ENCODE measurements around the gene ATP11B. TPM values are rescaled to one million over a fixed set of nuclear protein-coding genes. Genes with fewer than 3 reads are reported as not detected.

The ATP11B gene
- total RNA-seq, 1 donor from 2014 or later: 59.0 TPM

GRCh38 chr3:182807061-182807460 is 13.8 kb downstream of the ATP11B start:
- Histone ChIP-seq H3K36me3 (no peaks in the 10 kb centered on the region), H3K27ac (no peak overlapping the region), H3K79me2 (ENCODE audit: low read depth) (peaks cover 59% of the 10 kb centered on the region), H3K27me3 (no peaks in the 10 kb centered on the region), H3K9me3 (ENCODE audit: low read depth) (no peaks in the 10 kb centered on the region), H3K4me3 (no peak overlapping the region), H3K4me1 (peaks cover 8% of the 10 kb centered on the region), H3K9ac (no peak overlapping the region), H4K20me1 (ENCODE audit: low read depth) (peaks cover 3% of the 10 kb centered on the region), H2AFZ (replicated peaks) (no peak overlapping the region), H3F3A (ENCODE audit: low read depth) (peaks cover 4% of the 10 kb centered on the region), H3K4me2 (no peak overlapping the region)
- H3K4me3 Mint-ChIP-seq: no peak overlapping the region
- no peak overlapping the region for H3K27ac Mint-ChIP-seq
- peaks cover 5% of the 10 kb centered on the region for H3K36me3 Mint-ChIP-seq
- no peaks in the 10 kb centered on the region for H3K27me3 Mint-ChIP-seq (ENCODE audit: insufficient read depth, low read depth)
- TF ChIP-seq EZH2phosphoT487 (IDR thresholded peaks at IDR 0.05) (no peak), CTCF (IDR thresholded peaks at IDR 0.05) (no peak), EZH2 (IDR thresholded peaks at IDR 0.05) (no peak)
- no peaks in the 10 kb centered on the region for H3K9me3 Mint-ChIP-seq
- H3K4me1 Mint-ChIP-seq: peaks cover 7% of the 10 kb centered on the region
- no peak for DNase-seq (ENCODE audit: low spot score)

GRCh38 chr3:182808041-182808770 is 14.9 kb downstream of the ATP11B start:
- Mint-ChIP-seq H3K27ac (no peak overlapping the region), H3K4me1 (no peaks in the 10 kb centered on the region), H3K27me3 (ENCODE audit: insufficient read depth, low read depth) (no peaks in the 10 kb centered on the region), H3K36me3 (peaks cover 5% of the 10 kb centered on the region), H3K4me3 (no peak overlapping the region), H3K9me3 (no peaks in the 10 kb centered on the region)
- Histone ChIP-seq H2AFZ (replicated peaks) (no peak overlapping the region), H3F3A (ENCODE audit: low read depth) (no peaks in the 10 kb centered on the region), H3K79me2 (ENCODE audit: low read depth) (peaks cover 59% of the 10 kb centered on the region), H3K9ac (no peak overlapping the region), H3K4me1 (no peaks in the 10 kb centered on the region), H3K9me3 (ENCODE audit: low read depth) (no peaks in the 10 kb centered on the region), H3K27ac (no peak overlapping the region), H3K27me3 (no peaks in the 10 kb centered on the region), H4K20me1 (ENCODE audit: low read depth) (peaks cover 3% of the 10 kb centered on the region), H3K4me3 (no peak overlapping the region), H3K36me3 (no peaks in the 10 kb centered on the region), H3K4me2 (no peak overlapping the region)
- no peak for TF ChIP-seq EZH2 (IDR thresholded peaks at IDR 0.05)
- TF ChIP-seq CTCF (IDR thresholded peaks at IDR 0.05): no peak
- TF ChIP-seq EZH2phosphoT487 (IDR thresholded peaks at IDR 0.05): no peak
- no peak for DNase-seq (ENCODE audit: low spot score)

DNA sequence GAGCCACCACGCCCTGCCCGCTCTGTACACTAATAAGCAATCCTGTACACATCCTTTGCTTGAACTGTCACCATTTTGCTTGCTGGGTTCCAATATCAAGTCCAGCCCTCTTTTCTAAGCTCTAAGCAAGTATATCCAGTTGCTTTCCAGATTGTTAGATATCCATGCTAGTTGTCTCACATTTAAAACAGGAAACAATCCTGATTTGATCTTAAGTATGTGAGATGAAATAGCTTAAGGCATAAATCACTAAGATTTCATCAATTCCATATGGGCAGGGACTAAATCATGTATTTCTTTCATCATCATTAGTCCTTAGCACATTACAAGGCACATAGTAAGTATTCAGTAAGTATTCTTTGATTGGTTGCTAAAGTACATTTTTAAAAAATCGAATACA is 16.2 kb downstream of the ATP11B start:
- no peak overlapping the region for H2AFZ ChIP-seq (replicated peaks)
- no peaks in the 10 kb centered on the region for H3K27me3 ChIP-seq
- TF ChIP-seq EZH2 (IDR thresholded peaks at IDR 0.05) (no peak), CTCF (IDR thresholded peaks at IDR 0.05) (no peak), EZH2phosphoT487 (IDR thresholded peaks at IDR 0.05) (no peak)
- no peak overlapping the region for H3K4me3 Mint-ChIP-seq
- H3K9me3 ChIP-seq (ENCODE audit: low read depth): no peaks in the 10 kb centered on the region
- peaks cover 2% of the 10 kb centered on the region for H3K4me1 Mint-ChIP-seq
- H4K20me1 ChIP-seq (ENCODE audit: low read depth): peaks cover 3% of the 10 kb centered on the region
- no peaks in the 10 kb centered on the region for H3K9me3 Mint-ChIP-seq
- no peak overlapping the region for H3K27ac ChIP-seq
- no peaks in the 10 kb centered on the region for H3K4me1 ChIP-seq
- peaks cover 54% of the 10 kb centered on the region for H3K79me2 ChIP-seq (ENCODE audit: low read depth)
- no peaks in the 10 kb centered on the region for H3K36me3 ChIP-seq
- no peak overlapping the region for H3K9ac ChIP-seq
- H3K4me2 ChIP-seq: no peak overlapping the region
- no peaks in the 10 kb centered on the region for H3K27me3 Mint-ChIP-seq (ENCODE audit: insufficient read depth, low read depth)
- H3K36me3 Mint-ChIP-seq: peaks cover 4% of the 10 kb centered on the region
- no peak for DNase-seq (ENCODE audit: low spot score)
- H3K4me3 ChIP-seq: no peak overlapping the region
- H3K27ac Mint-ChIP-seq: no peak overlapping the region
- H3F3A ChIP-seq (ENCODE audit: low read depth): no peaks in the 10 kb centered on the region
